IMR-90 (cell line): ENCODE results near the gene RGPD5.
"Not testable (repeated sequence)": the region's sequence is repeated elsewhere in the genome, so short reads cannot be mapped to it uniquely, and the experiment has no call there.

ENCODE experiments used
- BHLHE40 ChIP-seq: fragments of 150-350 bp; IDR thresholded peaks from 2 replicates; pipeline ENCODE4 v1.6.1; 2016; ENCODE audit warnings: mild to moderate bottlenecking, low read depth, low read length
- CHD1 ChIP-seq: IDR thresholded peaks from 2 replicates; pipeline ENCODE4 v1.6.1; 2012; ENCODE audit warnings: low read depth, low read length, improper control_type of control experiment
- CTCF ChIP-seq: conservative IDR thresholded peaks from 2 replicates; pipeline ENCODE4 v1.5.1; 2012; ENCODE audit warnings: mild to moderate bottlenecking, low read depth, low read length, improper control_type of control experiment
- MAZ ChIP-seq: IDR thresholded peaks from 2 replicates; pipeline ENCODE4 v1.6.1; 2012; ENCODE audit warnings: low read depth, mild to moderate bottlenecking, low read length, improper control_type of control experiment, moderate library complexity, borderline replicate concordance
- MXI1 ChIP-seq: IDR thresholded peaks from 2 replicates; pipeline ENCODE4 v1.6.1; 2012; ENCODE audit warnings: low read depth, mild to moderate bottlenecking, low read length, moderate library complexity, borderline replicate concordance
- POLR2A ChIP-seq: IDR thresholded peaks from 2 replicates; pipeline ENCODE4 v1.6.1; 2012; ENCODE audit warnings: mild to moderate bottlenecking, low read depth, low read length
- RAD21 ChIP-seq: IDR thresholded peaks from 2 replicates; pipeline ENCODE4 v1.6.1; 2012; ENCODE audit warnings: low read length, improper control_type of control experiment
- RFX5 ChIP-seq: IDR thresholded peaks from 2 replicates; pipeline ENCODE4 v1.8.0; 2012; ENCODE audit warnings: low read depth, mild to moderate bottlenecking, low read length, moderate library complexity
- USF2 ChIP-seq: fragments of 150-350 bp; IDR thresholded peaks from 2 replicates; pipeline ENCODE4 v1.6.1; 2017; ENCODE audit warnings: mild to moderate bottlenecking, antibody characterized with exemption, low read length, low read depth

GRCh38 chr2:109876625-109877024 lies 82.5 kb downstream of the RGPD5 start:
- TF ChIP-seq CTCF, POLR2A, RAD21, CHD1, RFX5, USF2, BHLHE40, MXI1, MAZ: not testable (repeated sequence)
